GM21723 (cell line): ENCODE measurements around the gene CASP1.
"Not testable (repeated sequence)": the region's sequence is repeated elsewhere in the genome, so short reads cannot be mapped to it uniquely, and the experiment has no call there.

ENCODE experiments used
- ATAC-seq: cut with Tn5 transposase; IDR thresholded peaks from one replicate; pipeline ENCODE4 v1.9.1; 2021; ENCODE audit warnings: mild to moderate bottlenecking, moderate library complexity; ENCODE audit not compliant: unreplicated experiment

The CASP1 gene

GRCh38 chr11:105034813-105035620, at the start of gene CASP1:
TSS of gene CASP1 (minus strand) at chr11:105035144. CDS start at chr11:105035113, 31 bp downstream.
- ATAC-seq = peak; percentile 87

GRCh38 chr11:105081412-105082150, 46.6 kb upstream of the CASP1 start:
- ATAC-seq = no peak

- ATAC-seq = not testable (repeated sequence)
Observed at GRCh38 chr11:105080171-105080906, 45.4 kb upstream of the CASP1 start.

- no peak for ATAC-seq
Observed at GRCh38 chr11:105078283-105078682, 43.3 kb upstream of the CASP1 start.

GRCh38 chr11:105077141-105077790, 42.3 kb upstream of the CASP1 start:
- ATAC-seq = not testable (repeated sequence)

- ATAC-seq = no peak
Observed at GRCh38 chr11:105074166-105074530, 39.2 kb upstream of the CASP1 start.

GRCh38 chr11:105073456-105074165, 38.7 kb upstream of the CASP1 start:
- no peak for ATAC-seq

GRCh38 chr11:105072080-105072479, 37.1 kb upstream of the CASP1 start:
- not testable (repeated sequence) for ATAC-seq

GRCh38 chr11:105071089-105071732, 36.3 kb upstream of the CASP1 start:
- ATAC-seq = no peak

- no peak for ATAC-seq
Observed at GRCh38 chr11:105070306-105070705, 35.4 kb upstream of the CASP1 start.

GRCh38 chr11:105069749-105070148, 34.8 kb upstream of the CASP1 start:
- ATAC-seq = not testable (repeated sequence)

- not testable (repeated sequence) for ATAC-seq
Observed at GRCh38 chr11:105063245-105063941, 28.4 kb upstream of the CASP1 start.

GRCh38 chr11:105057432-105057831, 22.5 kb upstream of the CASP1 start:
- ATAC-seq = no peak

- no peak for ATAC-seq
Observed at GRCh38 chr11:105056446-105056845, 21.5 kb upstream of the CASP1 start.

- no peak for ATAC-seq
Observed at GRCh38 chr11:105054723-105055493, 20.0 kb upstream of the CASP1 start.

- ATAC-seq = no peak
Observed at GRCh38 chr11:105052487-105052886, 17.5 kb upstream of the CASP1 start.

GRCh38 chr11:105051559-105051958, 16.6 kb upstream of the CASP1 start:
- ATAC-seq = no peak

- ATAC-seq = no peak
Observed at GRCh38 chr11:105049481-105049880, 14.5 kb upstream of the CASP1 start.
